Medulla oblongata (tissue), 1 donor: ENCODE measurements around the gene HDAC4.

ENCODE experiments used
- DNase-seq: peaks from one replicate; pipeline ENCODE4 v3.0.0-alpha.2; 2015; ENCODE audit errors: extremely low spot score

The HDAC4 gene

DNA sequence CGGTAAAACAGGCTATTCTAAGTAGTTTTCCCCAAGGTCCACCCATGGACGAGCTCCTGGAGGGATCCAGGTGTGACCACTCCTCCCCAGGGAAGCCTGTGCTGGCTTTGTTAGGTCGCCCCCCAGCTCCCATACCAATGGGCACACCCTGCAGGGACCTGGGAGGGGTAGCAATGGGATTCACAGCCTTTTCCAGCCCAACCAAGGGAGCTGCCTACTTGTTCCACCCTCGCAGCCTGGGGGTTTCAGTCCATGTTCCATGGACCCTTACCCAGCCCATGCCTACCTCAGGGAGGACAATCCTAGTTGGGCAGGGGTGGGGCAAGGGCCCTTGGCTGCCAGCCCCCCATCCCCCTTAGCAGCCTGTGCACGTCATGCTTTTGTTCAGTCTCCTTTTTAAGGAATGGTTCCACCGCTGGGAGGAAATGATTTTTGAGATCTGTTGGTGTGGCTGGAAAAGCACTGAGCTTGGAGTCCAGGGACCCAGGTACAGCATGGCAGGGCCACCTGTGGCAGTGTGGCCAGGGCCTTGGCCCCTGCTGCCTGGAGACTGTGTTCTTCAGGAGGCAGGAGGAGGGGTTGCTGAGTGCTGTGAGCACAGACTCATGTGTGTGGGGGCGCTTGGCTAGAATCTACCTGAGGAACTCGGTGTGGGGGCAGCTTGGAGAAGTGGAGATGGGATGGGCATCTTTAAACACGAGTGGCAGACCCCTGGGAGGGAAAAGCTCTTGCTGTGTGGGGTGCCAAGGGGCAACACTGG, 386.2 kb downstream of the HDAC4 start:
- no peak for DNase-seq

DNA sequence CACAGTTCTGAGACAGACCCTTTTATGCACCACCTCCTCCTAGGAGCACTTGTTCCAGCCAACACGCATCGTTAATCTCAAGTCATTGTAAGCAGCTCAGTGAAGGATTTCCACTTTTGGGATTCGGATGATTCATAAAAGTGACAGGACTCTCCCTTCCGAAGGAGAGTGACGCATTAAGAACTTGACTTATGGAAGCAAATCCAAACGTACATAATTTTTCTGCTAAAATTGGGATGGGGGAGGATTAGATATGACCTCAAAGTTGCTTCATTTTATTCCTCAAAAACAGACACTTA, 387.2 kb downstream of the HDAC4 start:
- DNase-seq: no peak

DNA sequence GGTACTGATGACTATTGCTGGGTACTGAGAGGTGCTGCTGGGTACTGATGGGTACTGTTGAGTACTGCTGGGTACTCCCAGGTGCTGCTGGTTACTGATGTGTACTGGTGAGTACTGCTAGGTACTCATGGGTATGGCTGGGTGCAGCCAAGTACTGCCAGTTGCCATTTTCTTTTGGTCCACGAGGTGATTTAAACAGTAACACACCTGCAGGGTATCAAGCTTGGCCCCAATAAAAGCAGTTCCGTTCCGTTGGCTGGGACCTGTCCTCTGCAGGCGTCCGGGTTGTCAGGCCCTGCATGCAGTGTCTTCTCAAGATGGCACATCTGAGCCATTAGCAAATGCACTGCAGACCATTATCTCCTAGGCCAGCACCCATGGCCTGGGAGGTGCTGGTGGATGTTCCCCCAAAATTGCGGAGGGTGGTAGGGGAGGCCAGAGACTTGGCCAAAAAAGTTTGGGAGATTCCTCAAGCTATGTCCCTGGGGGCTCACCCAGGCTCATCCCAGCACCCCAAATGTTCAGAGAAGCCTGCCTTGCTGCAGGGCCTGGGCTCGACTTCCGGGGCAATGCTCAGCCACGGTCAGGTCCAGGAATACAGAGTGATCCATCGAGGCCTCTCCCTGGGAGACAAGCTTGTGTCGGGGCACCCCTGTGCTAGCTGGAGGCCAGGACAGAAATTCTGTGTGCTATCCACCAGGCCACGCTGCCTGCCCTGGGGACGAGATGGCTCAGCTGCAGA, 387.7 kb downstream of the HDAC4 start:
- no peak for DNase-seq

DNA sequence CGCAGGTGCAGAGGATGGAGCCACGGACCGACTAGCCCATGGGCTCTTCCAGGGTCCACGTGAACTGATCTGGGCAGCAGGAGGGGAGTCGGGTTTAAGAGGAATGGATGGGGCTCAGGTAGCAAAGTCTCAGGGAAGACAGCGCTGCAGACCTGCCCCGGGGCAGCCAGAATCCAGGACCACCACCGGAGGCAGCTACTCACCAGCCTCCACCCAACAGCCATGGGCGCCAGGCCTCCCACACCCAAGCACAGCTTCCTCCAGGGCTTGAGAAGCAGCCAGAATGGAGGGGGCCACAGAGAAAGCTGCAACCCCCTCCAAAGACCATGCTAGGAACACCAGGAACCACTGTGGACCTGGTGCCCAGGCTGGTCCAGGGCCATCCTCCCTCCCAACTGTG, 388.6 kb downstream of the HDAC4 start:
- no peak for DNase-seq

DNA sequence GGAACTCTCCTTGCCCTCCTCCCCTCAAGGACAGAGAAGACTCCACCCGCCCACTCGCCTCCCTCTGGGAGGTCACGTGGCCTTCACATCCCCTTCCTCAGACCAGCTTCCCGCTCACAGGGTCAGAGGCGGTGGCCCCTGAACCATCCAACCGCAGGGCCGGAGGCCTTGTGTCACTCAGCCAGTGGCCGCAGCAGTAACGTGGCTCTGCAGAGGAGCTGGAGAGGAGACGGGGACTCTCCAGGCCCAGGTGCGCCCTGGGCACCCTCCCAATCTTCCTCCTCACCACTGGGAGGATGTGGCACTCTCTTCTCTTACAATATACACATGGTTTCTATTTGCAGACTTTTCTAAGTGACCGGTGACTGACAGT, 391.2 kb downstream of the HDAC4 start:
- DNase-seq: no peak

DNA sequence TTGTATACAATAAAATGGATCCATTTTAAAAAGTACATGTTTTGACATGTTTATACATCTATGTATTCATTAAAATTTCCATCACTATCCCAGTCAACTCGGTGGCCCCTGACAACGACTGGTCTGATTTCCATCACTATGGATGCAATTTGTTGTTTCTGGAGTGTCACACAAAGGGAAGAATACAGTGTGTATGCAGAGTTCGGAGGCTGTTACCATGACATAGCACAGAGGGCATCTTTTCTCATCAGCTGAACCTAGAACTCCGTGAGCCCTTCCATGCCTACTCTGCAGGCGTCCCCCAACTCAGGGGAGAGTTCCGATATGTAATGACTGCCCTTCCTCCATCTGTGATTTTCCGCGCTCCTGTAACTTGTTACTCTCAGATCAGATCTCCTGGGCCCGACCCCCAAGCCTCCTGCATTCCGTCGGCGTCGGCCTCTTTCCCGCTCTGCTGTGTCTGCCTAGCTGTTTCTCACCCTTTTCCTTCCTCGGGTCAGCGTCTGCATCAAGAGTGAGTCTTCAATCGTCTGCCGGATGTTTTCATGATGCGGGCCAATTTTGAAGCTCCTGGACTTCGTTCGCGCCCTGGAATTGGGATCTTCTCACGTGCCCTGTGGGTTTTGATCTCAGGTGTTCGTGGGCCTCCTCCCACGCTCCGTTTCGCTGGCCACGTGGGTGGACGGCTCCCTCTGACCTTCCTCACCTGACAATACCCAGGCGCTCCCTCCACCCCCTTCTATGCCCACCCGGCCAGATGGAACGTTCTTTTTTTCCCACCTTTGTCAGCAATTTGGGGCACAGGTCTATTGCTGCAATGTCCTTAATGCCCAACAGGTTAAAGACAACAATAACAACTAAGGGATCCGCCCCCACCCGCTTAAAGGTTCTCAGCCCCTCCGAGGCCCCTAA, 391.9 kb downstream of the HDAC4 start:
- no peak for DNase-seq

DNA sequence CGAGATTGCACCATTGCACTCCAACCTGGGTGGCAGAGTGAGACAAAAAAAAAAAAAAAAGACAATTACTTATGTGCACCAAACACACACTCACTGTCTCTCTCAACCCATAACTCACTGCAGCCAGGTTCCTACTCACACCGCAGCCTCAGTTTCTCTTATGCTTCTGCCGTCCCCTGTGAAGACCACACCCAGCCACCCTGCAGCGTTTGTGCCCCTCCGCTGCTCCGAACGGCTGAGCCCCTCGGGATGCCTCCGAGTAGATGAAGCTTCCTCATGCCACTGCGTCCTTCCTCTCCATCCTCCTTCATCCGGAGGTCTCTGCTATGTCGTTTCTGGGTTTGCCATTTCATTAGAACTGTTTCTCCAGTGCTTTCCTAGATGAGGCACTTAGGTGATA, 392.8 kb downstream of the HDAC4 start:
- DNase-seq: no peak

DNA sequence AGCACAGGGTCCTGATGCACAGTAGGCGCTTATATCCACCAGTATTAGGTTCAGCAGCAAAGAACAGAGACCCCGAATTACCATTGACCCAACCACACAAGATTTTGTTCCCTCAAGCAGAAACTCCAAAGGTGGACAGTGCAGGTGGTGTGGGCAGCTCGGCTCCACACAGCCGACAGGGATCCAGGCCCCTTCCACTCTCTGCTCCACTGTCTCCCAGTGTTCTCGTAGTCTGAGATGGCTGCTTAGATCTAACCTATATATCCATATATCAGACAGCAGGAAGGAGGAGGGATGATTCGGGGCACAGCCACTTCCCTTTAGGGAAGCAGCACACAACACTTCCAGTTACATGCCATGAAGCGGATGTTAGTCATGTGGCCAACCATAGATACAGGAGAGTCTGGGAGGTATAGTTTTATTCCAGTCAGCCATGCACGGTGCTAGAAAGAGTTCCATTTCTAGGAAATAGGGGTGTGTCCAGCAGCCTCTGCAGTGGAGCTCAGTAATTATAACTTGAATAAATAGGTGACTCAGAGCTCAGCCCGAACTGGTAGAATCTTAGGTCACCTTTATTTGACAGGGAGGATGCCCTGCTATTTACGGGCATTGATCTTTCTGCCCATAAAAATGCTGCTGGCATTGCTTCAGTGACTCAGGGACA, 394.1 kb downstream of the HDAC4 start:
- DNase-seq: no peak

DNA sequence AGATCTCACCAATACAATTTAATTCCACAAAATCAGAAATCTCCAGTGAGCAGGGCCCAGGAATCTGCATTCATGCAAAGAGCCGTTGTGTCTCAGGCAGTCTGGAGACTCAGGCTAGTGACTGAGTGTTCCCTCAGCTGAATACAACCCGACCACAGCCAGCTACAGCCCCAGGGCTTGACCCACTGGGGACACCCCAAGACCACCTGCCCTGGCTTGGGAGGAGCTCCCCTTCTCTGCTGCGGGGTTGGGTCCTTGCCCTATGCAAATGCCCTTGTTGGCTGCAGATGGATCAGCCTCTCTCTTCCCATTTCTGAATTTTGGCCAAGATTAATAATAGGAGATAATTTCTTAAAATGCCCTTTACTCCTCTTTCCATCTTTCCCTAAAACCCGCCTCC, 395.2 kb downstream of the HDAC4 start:
- no peak for DNase-seq

DNA sequence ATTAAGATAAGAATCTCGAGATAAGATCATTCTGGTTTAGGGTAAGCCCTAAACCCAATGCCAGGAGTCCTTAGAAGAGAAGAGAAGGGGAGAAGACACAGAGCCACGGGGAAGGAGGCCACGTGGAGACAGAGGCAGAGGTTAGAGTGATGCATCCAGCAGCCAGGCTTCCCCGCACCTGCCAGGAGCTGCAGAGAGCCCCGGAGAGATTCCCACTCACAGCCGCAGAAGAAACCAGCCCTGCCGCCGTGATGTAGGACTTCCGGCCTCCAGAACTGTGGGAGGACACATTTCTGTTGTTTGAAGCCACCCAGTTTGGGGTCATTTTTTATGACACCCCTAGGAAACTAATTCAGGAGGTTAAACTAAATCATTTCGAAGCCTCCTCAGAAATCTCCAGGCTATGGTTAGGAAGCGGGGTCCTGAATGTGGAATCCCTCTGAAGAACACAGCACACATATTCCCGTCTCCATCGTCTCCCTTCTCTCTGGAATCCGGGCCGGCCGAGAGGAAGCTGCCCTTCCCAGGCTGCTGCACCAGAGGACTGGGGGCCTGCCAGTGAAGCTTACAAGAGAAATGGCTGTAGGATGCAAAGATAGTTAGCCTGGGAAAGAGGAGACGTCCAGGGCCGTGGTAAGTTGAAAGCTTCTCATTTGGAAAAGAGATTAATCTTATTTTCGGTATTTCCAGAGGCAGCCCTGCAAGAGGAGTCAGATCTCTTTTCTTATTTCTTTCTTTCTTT, 396.4 kb downstream of the HDAC4 start:
- no peak for DNase-seq

DNA sequence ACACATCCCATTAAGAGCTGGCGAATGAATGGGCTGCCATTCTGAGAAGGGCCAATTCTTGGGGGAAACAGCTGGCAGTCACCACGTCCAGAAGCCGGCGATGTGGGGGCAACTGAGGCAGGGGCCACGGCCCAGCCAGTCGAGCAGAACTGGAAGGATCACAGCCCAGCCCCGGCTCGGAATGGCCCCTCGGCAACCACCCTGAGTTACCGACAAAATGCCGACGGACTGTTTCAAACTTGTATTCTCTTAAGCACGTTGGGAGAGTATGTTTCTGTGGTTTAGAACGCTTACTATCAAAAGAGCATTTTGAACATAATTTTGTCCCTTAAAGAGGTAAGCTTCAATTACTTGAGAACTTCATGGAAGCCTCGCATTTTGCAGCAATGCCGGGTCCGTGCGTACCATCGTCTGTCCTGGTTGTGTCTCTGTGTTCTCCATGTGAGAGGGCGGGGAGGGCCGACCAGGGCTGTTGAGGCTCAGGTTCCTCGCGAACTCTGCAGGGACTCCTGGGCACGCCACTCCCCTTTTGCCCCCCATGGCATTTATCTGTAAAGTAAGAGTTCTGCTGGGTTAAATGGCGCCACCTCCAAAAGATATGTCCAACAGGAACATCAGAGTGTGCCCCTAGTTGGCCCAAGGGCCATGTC, 397.1 kb downstream of the HDAC4 start:
- no peak for DNase-seq

DNA sequence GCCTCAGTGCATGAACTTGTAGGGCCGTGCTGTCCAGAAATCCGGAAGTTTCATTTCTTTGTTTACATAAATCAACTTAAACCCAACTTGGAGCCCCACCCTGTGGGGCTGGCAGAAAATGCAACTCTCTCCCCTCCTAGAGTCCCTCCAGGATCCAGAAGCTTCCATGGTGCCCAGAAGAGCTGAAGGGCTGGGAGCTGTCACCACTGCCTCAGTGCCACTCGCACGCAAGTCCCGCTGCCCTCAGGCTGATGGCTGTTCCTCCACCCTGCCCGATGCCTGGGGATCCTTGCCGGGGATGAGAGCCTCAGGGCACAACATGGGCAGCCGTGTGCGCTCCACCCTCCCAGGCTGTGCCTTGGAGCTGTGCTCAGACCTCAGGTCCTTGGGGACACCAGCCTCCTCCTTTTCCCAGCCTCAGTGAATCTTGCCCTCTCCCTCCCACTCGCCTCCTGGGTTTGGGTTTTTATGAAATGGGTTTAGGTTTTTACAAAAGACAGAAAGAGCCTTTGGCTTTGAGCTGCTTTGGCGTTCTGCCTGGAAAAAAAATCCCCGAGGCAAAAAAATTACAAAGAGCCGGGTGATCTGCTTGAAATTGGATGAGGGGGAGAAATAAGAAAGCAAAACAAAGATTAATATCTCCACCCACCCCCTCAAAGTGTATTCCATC, 397.7 kb downstream of the HDAC4 start:
- peak; percentile 10 for DNase-seq

DNA sequence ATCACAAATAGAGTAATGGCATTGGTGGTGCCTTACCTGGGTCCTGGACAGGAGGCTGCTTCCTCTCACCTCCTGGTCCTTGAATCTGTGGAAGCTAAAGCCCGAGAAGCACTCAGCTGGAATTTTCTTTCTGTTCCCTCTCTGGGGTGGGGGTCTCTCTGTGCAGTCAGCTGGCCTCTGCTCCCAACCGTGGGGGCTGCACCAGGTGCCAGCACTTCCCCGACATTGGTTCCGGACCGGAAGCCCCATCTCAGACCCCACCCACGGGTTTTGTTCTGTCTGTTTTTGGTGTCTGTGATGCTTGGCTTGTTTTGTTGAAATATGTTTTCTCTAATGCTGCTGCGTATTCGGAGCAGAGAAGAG, 398.2 kb downstream of the HDAC4 start:
- no peak for DNase-seq

DNA sequence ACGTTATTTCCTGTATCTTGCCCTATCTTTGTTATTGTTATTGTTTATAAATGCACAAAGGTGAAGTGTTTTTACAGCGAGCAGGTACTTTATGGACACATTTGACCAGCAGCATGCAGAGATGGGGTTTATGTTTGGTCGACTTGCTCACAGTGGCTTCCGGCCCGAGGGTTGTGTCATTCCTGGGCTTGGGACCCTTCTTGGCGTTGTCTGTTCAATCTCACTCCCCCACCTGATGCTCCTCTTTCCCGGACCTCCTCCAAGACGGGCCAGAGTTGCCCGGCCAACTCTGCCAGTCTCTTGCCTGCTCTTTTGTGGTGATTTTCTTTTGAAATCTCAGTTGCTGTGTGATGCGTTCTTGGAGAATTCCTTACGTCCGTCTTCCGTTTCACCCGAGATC, 399.0 kb downstream of the HDAC4 start:
- no peak for DNase-seq

DNA sequence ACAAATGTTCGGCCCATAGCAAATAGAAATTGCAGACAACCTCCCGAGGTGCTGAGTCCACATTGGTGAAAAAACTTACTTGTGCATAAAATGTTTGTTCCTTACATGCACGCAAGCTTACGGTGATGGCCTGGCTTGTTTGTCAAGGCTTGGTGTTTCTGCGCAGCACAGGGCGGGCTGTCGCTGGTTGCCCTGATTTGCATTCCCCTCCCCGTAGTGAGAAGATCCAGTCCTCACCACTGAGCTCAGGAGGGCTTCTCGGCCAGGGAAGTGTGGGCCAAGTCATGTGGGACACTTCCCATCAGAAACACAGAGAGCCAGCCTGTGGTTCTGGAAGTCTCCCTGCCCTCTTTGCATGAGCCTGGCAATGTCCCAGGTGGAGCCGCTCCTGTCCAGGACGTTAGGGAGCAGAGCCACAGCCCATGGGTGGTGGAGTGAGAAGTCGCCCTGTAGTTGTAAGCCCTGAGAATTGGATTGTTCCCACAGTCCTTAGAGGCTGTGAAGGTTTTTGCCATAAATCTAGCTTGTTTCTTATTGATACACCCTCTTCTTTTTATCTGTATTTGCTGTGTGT, 400.2 kb downstream of the HDAC4 start:
- DNase-seq: no peak

DNA sequence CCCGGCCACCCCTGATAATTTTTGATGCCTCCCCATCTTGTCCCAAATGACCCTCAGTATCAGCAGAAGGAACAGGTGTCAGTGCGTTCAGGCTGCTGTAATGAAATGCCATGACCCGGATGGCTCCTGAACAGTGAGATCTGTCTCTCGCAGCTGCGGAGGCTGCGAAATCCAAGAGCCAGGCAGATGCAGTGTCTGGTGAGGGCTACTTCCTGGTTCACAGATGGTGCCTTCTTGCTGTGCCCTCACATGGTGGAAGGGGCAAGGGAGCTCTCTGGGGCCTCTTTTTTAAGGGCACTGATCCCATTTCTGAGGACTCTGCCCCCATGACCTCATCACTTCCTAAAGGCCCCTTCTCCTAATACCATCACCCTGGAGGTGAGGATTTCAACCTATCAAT, 400.7 kb downstream of the HDAC4 start:
- no peak for DNase-seq

DNA sequence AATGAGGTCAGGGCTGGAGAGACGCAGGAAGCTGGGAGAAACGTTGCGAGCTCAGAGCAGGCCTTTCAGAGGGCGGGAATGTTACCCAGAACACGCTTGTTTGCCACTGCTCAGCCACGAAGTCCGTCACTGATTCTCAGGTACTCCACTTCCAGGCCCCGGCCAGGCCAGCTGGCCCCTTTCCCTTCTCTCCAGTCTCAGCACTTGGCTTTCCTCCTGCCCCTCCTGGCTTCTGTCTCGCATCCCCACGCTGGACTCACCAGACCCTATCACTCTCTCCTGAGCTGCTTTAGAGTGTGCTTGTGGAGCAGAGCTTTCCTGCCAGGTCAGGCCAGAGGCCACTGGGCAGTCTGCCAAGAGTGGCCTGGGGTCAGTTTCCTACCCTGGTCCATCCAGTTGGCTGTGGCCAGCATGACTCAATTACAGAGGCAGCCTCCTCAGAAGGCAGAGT, 401.5 kb downstream of the HDAC4 start:
- no peak for DNase-seq

DNA sequence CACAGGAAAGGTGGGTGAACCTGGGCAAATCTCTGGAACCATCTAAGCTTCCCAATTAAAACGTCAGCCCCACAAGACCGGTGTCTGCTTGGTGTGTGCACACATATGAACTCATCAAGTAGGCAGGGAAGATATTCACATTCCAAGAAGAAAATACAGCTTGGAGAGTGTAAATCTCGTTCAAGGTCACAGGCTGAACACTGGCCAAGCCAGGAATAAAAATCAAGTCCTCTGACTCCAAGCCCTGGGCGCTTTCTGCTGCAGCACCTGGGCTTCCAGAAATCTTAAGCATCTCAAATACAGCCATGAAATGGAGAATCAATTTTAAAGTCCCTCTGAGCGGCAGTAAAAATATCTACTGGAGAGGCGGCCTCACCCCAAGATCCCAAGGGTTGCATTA, 402.0 kb downstream of the HDAC4 start:
- DNase-seq: no peak
